Cardiac fibroblast (primary cell): ENCODE measurements around the gene PAFAH1B1.
A peak's percentile ranks its signal among the peaks of the same experiment; 100 is the strongest.
"Not testable (repeated sequence)": the region's sequence is repeated elsewhere in the genome, so short reads cannot be mapped to it uniquely, and the experiment has no call there.

Experiments used
- DNase-seq, 2 donors: peaks; one replicate each; pipeline versions ENCODE4 v3.0.0 to v3.0.0-alpha.2; 2010; ENCODE audit warnings: low read depth in 2 of 2
- H3K4me3 ChIP-seq, 2 donors: replicated peaks in 1 of 2; 1 replicate in 1 of 2; 2 replicates in 1 of 2; pipeline ENCODE4 v1.5.1; 2011; ENCODE audit warnings: low read depth in 2 of 2, low read length in 2 of 2, mild to moderate bottlenecking in 2 of 2, moderate library complexity in 1 of 2
- CTCF ChIP-seq: IDR thresholded peaks from one replicate; pipeline ENCODE4 v1.5.1; 2011; ENCODE audit warnings: low read depth, mild to moderate bottlenecking, low read length, inconsistent platforms

Gene PAFAH1B1

DNA sequence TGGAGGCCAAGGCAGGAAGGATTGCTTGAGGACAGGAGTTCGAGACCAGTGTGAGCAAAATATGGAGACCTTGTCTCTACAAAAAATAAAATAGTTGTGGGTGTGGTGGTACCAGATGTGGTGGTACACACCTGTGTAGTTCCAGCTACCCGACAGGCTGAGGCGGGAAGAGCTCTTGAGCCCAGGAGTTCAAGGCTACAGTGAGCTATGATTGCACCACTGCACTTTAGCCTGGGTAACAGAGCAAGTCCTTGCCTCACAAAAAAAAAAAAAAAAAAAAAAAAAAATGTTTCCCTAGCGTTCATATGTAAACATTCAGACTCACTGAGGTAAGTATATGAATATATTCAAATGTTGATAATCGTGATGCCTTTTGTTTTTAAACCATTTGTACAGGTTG is 78.6 kb downstream of the PAFAH1B1 start:
- no peak overlapping the region for H3K4me3 ChIP-seq
- TF ChIP-seq CTCF, result no peak
- no peak for DNase-seq

GRCh38 chr17:2679247-2679646 is 85.8 kb downstream of the PAFAH1B1 start:
- H3K4me3 ChIP-seq, DNase-seq: not testable (repeated sequence)

DNA sequence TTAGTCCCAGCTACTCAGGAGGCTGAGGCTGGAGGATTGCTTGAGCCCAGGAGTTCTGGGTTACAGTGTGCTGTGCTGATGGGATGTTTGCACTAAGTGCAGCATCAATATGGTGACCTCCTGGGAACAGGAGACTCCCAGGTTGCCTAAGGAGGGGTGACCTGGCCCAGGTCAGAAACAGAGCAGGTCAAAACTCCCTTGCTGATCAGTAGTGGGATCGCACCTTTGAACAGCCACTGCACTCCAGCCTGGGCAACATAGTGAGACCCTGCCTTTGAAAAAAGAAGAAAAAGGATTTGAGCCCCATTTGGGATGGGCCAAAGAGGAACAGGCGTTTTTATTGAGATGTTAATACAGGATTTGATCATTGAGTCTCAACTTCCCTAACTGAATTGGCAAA is 87.5 kb downstream of the PAFAH1B1 start:
- no peak for TF ChIP-seq CTCF
- H3K4me3 ChIP-seq, result no peak overlapping the region
- DNase-seq, result no peak

DNA sequence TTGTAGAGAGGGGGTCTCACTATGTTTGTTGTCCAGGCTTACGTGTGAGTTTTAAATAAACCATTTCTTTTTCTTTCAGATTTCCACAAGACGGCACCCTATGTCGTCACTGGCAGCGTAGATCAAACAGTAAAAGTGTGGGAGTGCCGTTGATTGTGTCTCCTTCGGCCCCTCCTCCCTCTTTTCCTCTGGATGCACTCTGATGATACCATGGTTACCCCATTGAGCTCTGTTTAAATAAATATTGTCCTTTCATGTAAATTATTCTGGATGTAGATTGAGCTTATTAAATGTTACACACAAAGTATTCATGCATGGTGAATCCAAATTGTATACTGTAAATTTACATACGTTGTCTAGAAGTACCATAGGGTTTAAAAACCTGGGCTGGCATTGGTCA is 88.2 kb downstream of the PAFAH1B1 start:
- DNase-seq, result no peak
- no peak for TF ChIP-seq CTCF
- no peak overlapping the region for H3K4me3 ChIP-seq

GRCh38 chr17:2682176-2682938 is 88.9 kb downstream of the PAFAH1B1 start:
- H3K4me3 ChIP-seq, result no peak overlapping the region
- TF ChIP-seq CTCF, result no peak
- DNase-seq, result peak in 1 of 2 donors; percentile 43

DNA sequence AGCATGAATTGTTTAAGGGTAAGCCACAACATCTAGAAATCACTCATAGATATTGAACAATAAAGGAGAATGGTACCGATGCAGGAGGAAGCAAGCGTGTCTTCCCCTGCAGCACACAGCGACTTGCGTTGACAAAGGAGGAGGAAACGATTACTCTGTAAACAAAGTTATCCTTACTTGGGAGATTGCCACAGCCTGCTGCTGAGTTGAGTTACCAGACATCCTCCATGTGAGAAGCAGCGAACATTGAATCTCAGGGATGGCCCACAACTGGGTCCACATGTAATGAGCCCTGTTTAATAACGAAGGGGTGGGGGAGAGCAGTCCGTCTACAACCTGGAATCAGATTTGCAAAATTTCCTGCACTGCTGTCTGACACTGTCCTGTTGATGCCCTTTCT is 90.5 kb downstream of the PAFAH1B1 start:
- no peak for DNase-seq
- no peak overlapping the region for H3K4me3 ChIP-seq
- no peak for TF ChIP-seq CTCF

DNA sequence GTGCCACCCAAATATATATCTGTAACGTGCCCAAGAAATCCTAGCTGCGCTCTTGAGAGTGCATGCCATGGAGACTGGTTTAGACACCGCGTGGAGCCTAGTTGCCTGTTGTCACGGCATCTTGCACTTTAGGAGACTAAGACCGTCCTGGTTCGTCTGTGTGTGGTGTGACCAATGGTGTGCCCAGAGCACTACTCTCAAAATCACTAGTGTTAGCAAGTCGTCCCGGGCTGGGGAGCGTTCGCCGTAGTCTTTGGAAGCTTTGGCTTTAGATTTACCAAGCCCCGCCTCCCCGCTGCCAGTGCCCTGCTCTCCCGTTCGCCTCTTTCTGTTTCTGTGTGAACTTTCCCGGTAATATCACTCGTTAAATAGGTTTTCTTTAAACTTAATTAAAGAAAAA is 91.1 kb downstream of the PAFAH1B1 start:
- TF ChIP-seq CTCF, result no peak
- no peak for DNase-seq
- H3K4me3 ChIP-seq, result no peak overlapping the region
